ENCODE results near the gene LRRC72.
"Not testable (repeated sequence)": the region's sequence is repeated elsewhere in the genome, so short reads cannot be mapped to it uniquely, and the experiment has no call there.

Gene LRRC72

GRCh38 chr7:16498122-16498521 is 28.5 kb upstream of the LRRC72 start:
- no peak overlapping the region for H3K4me3 ChIP-seq (ENCODE audit: low read length)
- no peak overlapping the region for H2AFZ ChIP-seq (ENCODE audit: low read length)
- no peaks in the 10 kb centered on the region for H3K9me3 ChIP-seq (replicated peaks; ENCODE audit: insufficient read depth, low read length)
- H3K4me1 ChIP-seq (ENCODE audit: low read length), result no peaks in the 10 kb centered on the region
- H3K4me2 ChIP-seq (ENCODE audit: low read depth, low read length), result no peak overlapping the region
- H4K20me1 ChIP-seq (ENCODE audit: insufficient read depth, low read length), result no peaks in the 10 kb centered on the region
- H3F3A ChIP-seq (ENCODE audit: insufficient read depth, low read length), result no peaks in the 10 kb centered on the region
- H3K27me3 ChIP-seq (replicated peaks; ENCODE audit: insufficient read depth, low read length), result no peaks in the 10 kb centered on the region
- no peaks in the 10 kb centered on the region for H3K79me2 ChIP-seq (ENCODE audit: low read length)
- no peak for DNase-seq
- H3K27ac ChIP-seq (ENCODE audit: low read length), result no peak overlapping the region
- no peak overlapping the region for H3K9ac ChIP-seq (ENCODE audit: low read length)
- TF ChIP-seq CTCF (IDR thresholded peaks at IDR 0.05; ENCODE audit: low read length) (no peak), EZH2 (optimal IDR thresholded peaks at IDR 0.05; ENCODE audit: low read depth, low read length) (no peak), EZH2phosphoT487 (IDR thresholded peaks at IDR 0.05; ENCODE audit: low read length) (no peak)
- no peaks in the 10 kb centered on the region for H3K36me3 ChIP-seq (replicated peaks; ENCODE audit: insufficient read depth, low read length)
- no peaks in the 10 kb centered on the region for H3K9me2 ChIP-seq (replicated peaks; ENCODE audit: insufficient read depth, low read length)

- Histone ChIP-seq H3K27me3 (replicated peaks; ENCODE audit: insufficient read depth, low read length) (no peaks in the 10 kb centered on the region), H2AFZ (ENCODE audit: low read length) (no peak overlapping the region), H3F3A (ENCODE audit: insufficient read depth, low read length) (no peaks in the 10 kb centered on the region), H3K36me3 (replicated peaks; ENCODE audit: insufficient read depth, low read length) (no peaks in the 10 kb centered on the region), H4K20me1 (ENCODE audit: insufficient read depth, low read length) (no peaks in the 10 kb centered on the region), H3K4me1 (ENCODE audit: low read length) (no peaks in the 10 kb centered on the region), H3K9me3 (replicated peaks; ENCODE audit: insufficient read depth, low read length) (no peaks in the 10 kb centered on the region), H3K9me2 (replicated peaks; ENCODE audit: insufficient read depth, low read length) (no peaks in the 10 kb centered on the region), H3K4me2 (ENCODE audit: low read depth, low read length) (no peak overlapping the region), H3K79me2 (ENCODE audit: low read length) (no peaks in the 10 kb centered on the region), H3K9ac (ENCODE audit: low read length) (no peak overlapping the region), H3K27ac (ENCODE audit: low read length) (no peak overlapping the region), H3K4me3 (ENCODE audit: low read length) (no peak overlapping the region)
- no peak for TF ChIP-seq CTCF (IDR thresholded peaks at IDR 0.05; ENCODE audit: low read length)
- TF ChIP-seq EZH2 (optimal IDR thresholded peaks at IDR 0.05; ENCODE audit: low read depth, low read length), result no peak
- no peak for TF ChIP-seq EZH2phosphoT487 (IDR thresholded peaks at IDR 0.05; ENCODE audit: low read length)
- no peak for DNase-seq
Measured at GRCh38 chr7:16502303-16502702, 24.3 kb upstream of the LRRC72 start.

DNA sequence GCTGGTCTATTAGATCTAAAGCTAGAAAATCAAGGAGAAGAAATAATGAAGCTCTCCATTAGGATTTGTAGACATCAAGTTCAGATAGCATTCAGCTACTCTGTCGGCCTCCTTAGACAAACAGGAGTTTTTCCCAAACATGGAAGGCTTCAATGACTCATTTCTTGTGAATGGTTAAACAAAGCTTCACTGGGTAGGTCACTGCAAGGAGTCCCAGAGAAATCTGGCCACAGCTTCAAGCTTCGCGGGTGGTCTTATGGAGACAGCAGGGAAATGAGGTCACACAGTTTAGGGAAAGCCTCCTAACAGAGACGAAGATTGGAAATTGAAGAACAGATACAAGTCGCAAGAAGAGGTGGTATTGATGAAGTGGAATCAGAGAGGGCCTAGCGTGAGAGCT is 22.6 kb upstream of the LRRC72 start:
- H3K4me2 ChIP-seq (ENCODE audit: low read depth, low read length), result no peak overlapping the region
- no peak for DNase-seq
- H4K20me1 ChIP-seq (ENCODE audit: insufficient read depth, low read length), result no peaks in the 10 kb centered on the region
- H3K9ac ChIP-seq (ENCODE audit: low read length), result no peak overlapping the region
- no peak overlapping the region for H3K4me3 ChIP-seq (ENCODE audit: low read length)
- H3K36me3 ChIP-seq (replicated peaks; ENCODE audit: insufficient read depth, low read length), result no peaks in the 10 kb centered on the region
- H3K27me3 ChIP-seq (replicated peaks; ENCODE audit: insufficient read depth, low read length), result no peaks in the 10 kb centered on the region
- no peak overlapping the region for H3K27ac ChIP-seq (ENCODE audit: low read length)
- TF ChIP-seq CTCF (IDR thresholded peaks at IDR 0.05; ENCODE audit: low read length), result no peak
- TF ChIP-seq EZH2 (optimal IDR thresholded peaks at IDR 0.05; ENCODE audit: low read depth, low read length), result no peak
- TF ChIP-seq EZH2phosphoT487 (IDR thresholded peaks at IDR 0.05; ENCODE audit: low read length), result no peak
- no peaks in the 10 kb centered on the region for H3K9me3 ChIP-seq (replicated peaks; ENCODE audit: insufficient read depth, low read length)
- H3K9me2 ChIP-seq (replicated peaks; ENCODE audit: insufficient read depth, low read length), result no peaks in the 10 kb centered on the region
- no peaks in the 10 kb centered on the region for H3F3A ChIP-seq (ENCODE audit: insufficient read depth, low read length)
- no peaks in the 10 kb centered on the region for H3K4me1 ChIP-seq (ENCODE audit: low read length)
- no peak overlapping the region for H2AFZ ChIP-seq (ENCODE audit: low read length)
- H3K79me2 ChIP-seq (ENCODE audit: low read length), result no peaks in the 10 kb centered on the region

GRCh38 chr7:16506422-16506821 is 20.2 kb upstream of the LRRC72 start:
- H3K4me3 ChIP-seq (ENCODE audit: low read length); H3F3A ChIP-seq (ENCODE audit: insufficient read depth, low read length); H3K4me1 ChIP-seq (ENCODE audit: low read length); H3K9me2 ChIP-seq (replicated peaks; ENCODE audit: insufficient read depth, low read length); H3K27me3 ChIP-seq (replicated peaks; ENCODE audit: insufficient read depth, low read length); H3K9me3 ChIP-seq (replicated peaks; ENCODE audit: insufficient read depth, low read length); DNase-seq; H2AFZ ChIP-seq (ENCODE audit: low read length); H3K9ac ChIP-seq (ENCODE audit: low read length); H4K20me1 ChIP-seq (ENCODE audit: insufficient read depth, low read length); H3K79me2 ChIP-seq (ENCODE audit: low read length); H3K36me3 ChIP-seq (replicated peaks; ENCODE audit: insufficient read depth, low read length); H3K27ac ChIP-seq (ENCODE audit: low read length); H3K4me2 ChIP-seq (ENCODE audit: low read depth, low read length): not testable (repeated sequence)

Measured in MM.1S (cell line).